Uterus (tissue), 2 donors: ENCODE results near the gene ATN1.

Experiments used
- POLR2A ChIP-seq, 2 donors: fragments of 450-650 bp; IDR thresholded peaks; one replicate each; pipeline ENCODE4 v1.6.1; 2016; ENCODE audit warnings: antibody characterized with exemption in 2 of 2, mild to moderate bottlenecking in 1 of 2, moderate library complexity in 1 of 2
- TF ChIP-seq, protein P1 (sequence below), 4 experiments: fragments of 200-600 bp in 2 of 4; fragments of 450-650 bp in 2 of 4; sonication (generic) in 2 of 4; IDR thresholded peaks; one replicate each; pipeline ENCODE4 v1.5.1; 2016 to 2019; ENCODE audit warnings: antibody characterized with exemption in 4 of 4, mild to moderate bottlenecking in 2 of 4, moderate library complexity in 1 of 4

DNA sequence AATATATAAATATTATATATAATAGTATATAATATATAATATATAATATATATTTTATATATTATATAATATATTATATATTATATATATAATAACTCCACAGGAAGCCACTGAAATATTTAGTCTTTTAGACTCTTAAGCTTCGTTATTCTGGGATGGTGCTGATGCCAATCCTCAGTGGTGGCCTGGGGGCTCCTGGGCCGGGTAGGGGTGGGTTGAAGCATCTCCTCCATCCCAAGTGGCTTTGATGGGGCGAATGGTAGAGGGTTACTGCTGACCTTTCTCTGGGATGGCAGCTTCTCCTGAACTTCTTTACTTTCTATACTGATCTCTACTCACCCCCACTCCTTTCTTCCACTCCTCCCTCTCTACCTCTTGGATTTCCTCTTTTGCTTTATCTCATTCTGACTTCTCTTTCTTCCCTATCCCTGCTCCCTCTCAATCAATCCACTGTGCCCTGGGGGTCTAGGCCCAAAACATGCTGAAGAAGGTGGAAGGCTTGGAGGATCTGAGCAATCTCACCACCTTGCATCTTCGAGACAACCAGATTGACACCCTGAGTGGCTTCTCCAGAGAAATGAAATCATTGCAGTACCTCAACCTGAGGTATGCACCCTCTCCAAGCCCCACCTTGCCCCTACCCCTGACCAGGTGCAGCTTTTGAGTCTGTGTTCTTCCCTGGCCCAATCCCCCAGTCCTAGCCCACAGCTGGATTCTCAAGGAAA lies 18.2 kb upstream of the ATN1 start:
- no peak for TF ChIP-seq POLR2A (IDR thresholded peaks at IDR 0.05)
- TF ChIP-seq, protein P1, sequence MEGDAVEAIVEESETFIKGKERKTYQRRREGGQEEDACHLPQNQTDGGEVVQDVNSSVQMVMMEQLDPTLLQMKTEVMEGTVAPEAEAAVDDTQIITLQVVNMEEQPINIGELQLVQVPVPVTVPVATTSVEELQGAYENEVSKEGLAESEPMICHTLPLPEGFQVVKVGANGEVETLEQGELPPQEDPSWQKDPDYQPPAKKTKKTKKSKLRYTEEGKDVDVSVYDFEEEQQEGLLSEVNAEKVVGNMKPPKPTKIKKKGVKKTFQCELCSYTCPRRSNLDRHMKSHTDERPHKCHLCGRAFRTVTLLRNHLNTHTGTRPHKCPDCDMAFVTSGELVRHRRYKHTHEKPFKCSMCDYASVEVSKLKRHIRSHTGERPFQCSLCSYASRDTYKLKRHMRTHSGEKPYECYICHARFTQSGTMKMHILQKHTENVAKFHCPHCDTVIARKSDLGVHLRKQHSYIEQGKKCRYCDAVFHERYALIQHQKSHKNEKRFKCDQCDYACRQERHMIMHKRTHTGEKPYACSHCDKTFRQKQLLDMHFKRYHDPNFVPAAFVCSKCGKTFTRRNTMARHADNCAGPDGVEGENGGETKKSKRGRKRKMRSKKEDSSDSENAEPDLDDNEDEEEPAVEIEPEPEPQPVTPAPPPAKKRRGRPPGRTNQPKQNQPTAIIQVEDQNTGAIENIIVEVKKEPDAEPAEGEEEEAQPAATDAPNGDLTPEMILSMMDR (IDR thresholded peaks at IDR 0.05), result no peak
